Superior temporal gyrus (tissue), 1 donor: ENCODE results near the gene SLC2A5.
"Not testable (repeated sequence)": the region's sequence is repeated elsewhere in the genome, so short reads cannot be mapped to it uniquely, and the experiment has no call there.

Experiments used
- DNase-seq: peaks from one replicate; pipeline ENCODE4 v3.0.0-alpha.2; 2016; ENCODE audit errors: extremely low spot score

The SLC2A5 gene

GRCh38 chr1:9005395-9005708, 64.1 kb downstream of the SLC2A5 start:
- DNase-seq: no peak

DNA sequence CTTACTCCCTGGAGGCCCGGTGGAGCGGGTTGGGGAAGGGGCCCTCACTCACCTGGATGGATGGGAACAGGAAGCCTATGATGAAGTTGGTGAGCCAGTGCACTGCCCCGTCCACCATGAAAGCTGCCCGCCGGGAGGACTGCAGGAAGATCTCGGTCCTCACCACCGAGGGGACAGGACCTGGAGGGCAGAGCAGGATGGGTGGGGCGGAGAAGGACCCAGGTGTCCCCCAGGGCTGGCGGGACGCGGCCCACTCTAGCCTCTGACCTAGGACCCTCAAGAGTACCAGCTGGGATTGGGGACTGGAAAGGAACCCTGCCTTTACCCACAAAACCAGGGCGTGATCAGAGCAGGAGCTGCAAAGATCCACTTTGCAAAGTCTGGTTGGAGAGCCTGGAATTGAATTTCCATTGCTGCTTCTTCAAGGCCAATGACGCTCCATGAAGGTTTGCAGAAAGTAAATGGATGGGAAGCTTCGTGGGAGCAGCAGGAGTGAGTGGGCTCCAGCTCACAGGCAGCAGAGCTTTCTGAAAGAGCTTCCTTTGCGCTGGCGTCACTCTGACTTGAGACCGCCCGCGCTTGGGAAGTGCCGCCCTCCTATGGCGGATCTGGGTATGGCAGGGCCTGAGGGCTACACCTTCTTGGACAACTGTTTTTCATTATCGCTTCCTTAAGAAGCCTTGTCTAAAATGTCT, 64.6 kb downstream of the SLC2A5 start:
- peak; percentile 83 for DNase-seq

DNA sequence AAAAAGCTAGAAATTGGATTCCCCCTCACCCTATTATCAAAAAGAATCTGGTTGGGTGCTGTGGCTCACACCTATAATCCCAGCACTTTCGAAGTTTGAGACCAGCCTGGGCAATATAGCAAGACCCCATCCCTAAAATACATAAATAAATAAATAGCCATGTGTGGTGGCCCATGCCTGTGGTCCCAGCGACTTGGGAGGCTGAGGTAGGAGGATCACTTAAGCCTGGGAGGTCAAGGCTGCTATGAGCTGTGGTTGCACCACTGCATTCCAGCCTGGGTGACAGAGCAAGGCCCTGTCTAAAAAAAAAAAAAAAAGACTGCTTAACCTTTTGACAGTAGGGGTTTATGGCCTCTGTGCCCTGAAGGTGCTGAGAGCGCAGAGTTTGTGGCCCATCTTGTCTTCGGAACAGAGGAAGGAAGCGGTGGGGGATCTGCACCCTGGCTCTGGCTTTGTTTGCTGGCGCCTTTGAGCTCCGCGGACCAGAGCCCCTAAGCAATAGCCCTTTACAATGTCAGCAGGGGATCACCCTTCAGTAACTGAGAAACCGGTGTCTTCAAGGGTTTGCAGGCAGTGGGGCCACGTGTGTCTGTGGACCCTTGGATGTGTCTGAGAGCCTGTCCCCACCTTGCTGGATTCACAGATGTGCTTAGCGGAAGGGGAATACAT, 65.3 kb downstream of the SLC2A5 start:
- no peak for DNase-seq

- DNase-seq: not testable (repeated sequence)
Measured at GRCh38 chr1:9002215-9002560, 67.2 kb downstream of the SLC2A5 start.

GRCh38 chr1:9001534-9002214, 67.8 kb downstream of the SLC2A5 start:
- DNase-seq: not testable (repeated sequence)

DNA sequence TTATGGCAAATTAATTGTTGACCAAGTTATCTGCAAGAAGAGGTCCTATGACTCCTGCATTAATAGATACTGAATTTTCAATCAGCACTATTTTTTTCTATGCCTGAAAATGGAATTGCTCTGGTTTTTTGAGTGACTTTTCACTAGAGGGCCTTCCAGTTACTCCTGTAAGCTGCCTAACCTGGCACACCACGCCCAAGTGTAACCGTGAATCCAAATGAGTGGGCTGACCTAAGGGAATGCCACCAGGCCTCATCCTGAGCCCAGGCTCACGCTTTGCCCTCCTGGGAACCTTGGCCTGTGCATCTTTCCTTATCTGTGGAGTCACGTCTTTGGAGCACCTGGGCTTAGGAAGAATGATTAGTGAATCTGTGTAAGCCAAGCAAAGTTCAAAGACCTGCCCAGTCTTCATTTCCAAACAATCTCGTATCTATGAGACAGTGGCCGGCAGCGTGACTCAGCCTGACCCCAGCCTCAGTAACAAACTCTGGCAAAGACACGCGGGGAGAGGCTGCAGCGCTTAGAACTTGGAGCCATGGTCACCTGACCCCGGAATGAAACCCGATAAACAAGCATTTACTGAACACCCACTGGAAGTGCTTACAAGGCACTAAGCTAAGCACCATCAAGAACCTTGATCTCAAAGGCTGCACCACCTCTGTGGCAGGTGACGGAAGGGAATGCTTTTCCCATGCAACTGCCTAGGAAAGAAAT, 75.3 kb downstream of the SLC2A5 start:
- not testable (repeated sequence) for DNase-seq

DNA sequence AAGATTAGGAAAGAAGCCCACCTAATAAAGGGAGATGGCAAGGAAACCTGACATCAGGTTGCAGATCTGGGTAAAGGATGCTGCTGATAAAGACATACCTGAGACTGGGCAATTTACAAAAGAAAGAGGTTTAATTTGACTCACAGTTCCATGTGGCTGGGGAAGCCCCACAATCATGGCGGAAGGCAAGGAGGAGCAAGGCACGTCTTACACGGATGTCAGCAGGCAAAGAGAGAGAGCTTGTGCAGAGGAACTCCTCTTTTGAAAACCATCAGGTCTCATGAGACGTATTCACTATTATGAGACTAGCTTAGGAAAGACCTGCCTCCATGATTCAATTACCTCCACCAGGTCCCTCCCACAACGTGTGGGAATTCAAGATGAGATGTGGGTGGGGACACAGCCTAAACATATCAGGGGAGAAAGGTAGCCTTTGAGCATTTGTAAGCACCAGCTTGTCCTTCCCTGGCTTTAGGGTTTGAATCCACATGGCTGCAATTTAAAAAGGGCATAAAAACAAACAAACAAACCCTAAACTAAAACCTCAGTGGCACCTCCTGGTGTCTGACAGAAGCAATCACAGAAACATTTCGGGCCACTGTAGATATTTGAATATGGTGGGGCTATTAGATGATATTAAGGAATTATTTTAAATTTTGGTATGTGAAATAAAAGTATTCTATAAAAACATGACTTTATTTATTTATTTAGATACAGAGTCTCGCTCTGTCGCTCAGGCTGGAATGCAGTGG, 76.3 kb downstream of the SLC2A5 start:
- no peak for DNase-seq

GRCh38 chr1:8989821-8990220, 79.6 kb downstream of the SLC2A5 start:
- DNase-seq: no peak

DNA sequence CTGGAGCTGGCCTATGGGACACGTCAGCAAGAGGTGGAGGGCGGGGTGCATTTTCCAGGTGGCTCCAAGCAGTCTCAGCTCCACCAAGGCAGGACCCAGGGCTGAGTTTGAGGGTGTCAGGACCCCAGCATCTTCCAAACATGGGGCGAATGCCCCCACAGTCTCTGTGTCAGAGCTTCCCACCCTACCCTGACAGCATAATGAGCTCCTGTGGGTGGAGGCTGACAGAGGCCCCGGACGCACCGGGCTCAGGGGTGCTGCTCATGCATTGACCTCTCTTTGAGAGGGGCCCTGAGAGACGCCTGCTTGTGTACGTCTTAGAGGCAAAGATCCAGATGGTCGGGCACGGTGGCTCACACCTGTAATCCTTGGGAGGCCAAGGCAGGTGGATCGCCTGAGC, 80.4 kb downstream of the SLC2A5 start:
- no peak for DNase-seq

DNA sequence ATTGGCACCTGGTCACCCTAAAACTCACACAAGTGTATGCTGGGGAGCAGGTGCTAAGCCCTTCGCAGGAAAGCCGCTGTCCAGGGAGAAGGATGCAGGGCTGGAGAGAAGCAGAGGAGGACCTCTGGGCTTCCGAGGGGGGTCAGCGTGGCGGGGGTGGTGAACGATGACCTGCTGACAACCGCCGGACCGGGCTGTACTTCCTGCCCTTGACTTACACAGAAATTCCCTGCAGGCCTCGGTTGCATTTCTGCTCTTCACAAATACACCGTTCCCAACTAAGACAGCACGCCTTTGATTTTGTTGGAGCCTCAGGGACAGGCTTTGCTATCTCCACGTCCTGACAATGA, 80.8 kb downstream of the SLC2A5 start:
- no peak for DNase-seq

DNA sequence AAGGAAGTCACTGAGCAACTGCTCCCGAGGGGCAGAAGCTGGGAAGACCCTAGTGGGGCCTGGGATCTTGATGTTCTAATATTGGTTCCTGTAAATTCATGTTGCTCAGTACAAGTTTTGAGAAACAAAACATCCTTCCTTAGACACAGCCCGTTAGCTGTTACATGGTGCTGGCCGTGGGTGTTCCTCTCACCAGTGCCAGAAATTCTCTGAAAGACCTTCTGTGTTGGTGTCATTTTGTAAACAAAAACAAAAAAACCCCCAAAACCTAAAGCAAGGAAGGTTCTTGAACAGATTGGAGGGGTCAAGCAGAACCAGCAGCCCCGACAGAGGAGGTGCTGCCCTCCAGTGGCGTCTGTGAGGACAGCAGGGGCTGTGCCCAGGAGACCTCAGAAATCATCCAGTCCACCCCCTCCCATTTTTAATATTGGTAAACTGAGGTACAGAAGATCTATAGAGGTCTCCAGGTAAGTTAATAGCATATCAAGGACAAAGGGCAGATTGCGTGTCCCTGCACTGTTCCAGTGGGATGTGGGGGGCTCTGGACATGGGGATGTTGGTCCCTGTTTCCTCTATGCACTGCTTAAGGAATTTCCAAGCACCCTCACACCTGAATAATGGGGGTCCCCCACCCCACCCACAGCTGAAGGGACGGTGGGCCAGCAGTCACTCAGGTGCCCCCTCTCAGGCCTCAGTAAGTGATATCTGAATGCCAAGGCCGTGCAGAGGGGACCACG, 81.4 kb downstream of the SLC2A5 start:
- peak; percentile 85 for DNase-seq

DNA sequence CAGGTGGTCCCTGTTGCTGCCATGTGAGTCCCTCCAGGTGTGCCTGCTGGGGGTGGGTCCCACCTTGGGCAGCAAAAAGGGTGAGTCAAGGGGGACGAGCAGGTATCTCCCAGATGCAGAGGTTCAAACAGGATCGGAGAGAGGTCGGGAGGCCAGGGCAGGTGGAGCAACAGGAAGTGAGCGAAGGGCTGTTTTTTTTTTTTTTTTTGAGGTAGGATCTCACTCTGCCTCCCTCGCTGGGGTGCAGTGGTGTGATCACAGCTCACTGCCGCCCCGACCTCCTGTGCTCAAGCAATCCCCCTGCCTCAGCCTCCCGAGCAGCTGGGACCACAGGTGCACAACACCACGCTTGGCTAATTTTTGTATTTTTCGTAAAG, 82.6 kb downstream of the SLC2A5 start:
- DNase-seq: no peak

DNA sequence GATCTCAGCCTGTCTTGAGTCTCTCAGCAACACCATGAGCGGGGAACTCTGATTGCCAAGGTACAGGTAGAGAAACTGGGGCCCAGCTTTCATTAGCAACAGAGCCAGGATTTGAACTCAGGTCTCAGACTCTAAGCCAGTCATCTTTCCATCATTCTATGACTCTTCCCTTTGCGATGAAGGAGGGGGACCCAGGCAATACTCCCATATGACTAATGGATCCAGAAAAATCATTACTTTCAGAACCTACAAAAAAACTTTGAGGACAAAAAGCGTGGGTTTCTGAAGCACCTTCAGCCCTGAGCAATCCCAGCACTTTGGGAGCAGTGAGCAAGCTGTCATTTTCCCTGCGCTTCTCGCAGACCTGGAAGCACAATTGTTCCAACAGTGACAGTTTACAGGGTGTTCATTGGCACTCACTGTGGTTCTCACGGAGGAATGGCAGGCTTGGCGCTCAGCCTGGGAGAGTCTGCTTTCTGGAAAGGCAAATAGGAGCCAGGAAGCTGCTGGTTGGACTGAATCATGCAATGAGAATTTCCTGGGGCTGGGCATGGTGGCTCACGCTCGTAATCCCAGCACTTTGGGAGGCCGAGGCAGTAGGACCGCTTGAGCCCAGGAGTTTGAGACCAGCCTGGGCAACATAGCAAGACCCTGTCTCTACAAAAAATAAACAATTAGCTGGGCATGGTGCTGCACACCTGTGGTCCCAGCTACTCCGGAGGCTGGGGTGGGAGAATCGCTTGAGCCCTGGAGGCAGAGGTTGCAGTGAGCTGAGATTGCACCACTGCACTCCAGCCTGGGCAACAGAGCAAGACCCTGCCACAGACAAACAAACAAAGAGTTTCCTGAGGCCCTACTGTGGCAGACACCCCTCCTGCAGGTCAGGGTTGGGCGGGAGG, 83.3 kb downstream of the SLC2A5 start:
- peak; percentile 77 for DNase-seq
